PC-3 (cell line): Measurements from ENCODE around the gene WDFY1. TPM values are rescaled to one million over a fixed set of nuclear protein-coding genes. Genes with fewer than 3 reads are reported as not detected.

Experiments used
- ATAC-seq: fragments of 200-7000 bp; cut with Tn5 transposase; 2 replicates; pipeline ENCODE4 v1.9.1; 2020; ENCODE audit warnings: mild to moderate bottlenecking, moderate library complexity
- BruUV-seq: library from RNA; stranded (reverse); fragments of 400-500 nt; replicated peaks from 2 replicates; lab custom pipeline; 2021; lab: Mats Ljungman, UMichigan
- CTCF ChIA-PET: fragments of 300-600 bp; sonication (Branson Sonifier 250); formaldehyde crosslinking; loops from one replicate; lab custom pipeline; 2022; ENCODE audit warnings: antibody characterized with exemption; lab: Charles Lee
- POLR2A ChIA-PET: fragments of 300-600 bp; sonication (Branson Sonifier 250); formaldehyde crosslinking; loops from one replicate; lab custom pipeline; 2022; ENCODE audit warnings: antibody characterized with exemption; ENCODE audit not compliant: unreplicated experiment; lab: Charles Lee
- DNase-seq: peaks from one replicate; pipeline ENCODE4 v3.0.0-alpha.2; 2015
- H2AFZ ChIP-seq: fragments of 300-600 bp; sonication (generic); 2 replicates; pipeline ENCODE4 v1.6.0; 2016; ENCODE audit warnings: antibody characterized with exemption, low read length
- H3F3A ChIP-seq: fragments of 300-600 bp; sonication (generic); one replicate; pipeline ENCODE4 v1.6.0; 2017; ENCODE audit warnings: antibody characterized with exemption, low read length, control low read depth, mild to moderate bottlenecking; ENCODE audit not compliant: unreplicated experiment
- H3K27ac ChIP-seq: fragments of 300-600 bp; sonication (generic); 2 replicates; pipeline ENCODE4 v1.5.1; 2016; ENCODE audit warnings: mild to moderate bottlenecking, low read length
- H3K27me3 ChIP-seq: fragments of 300-600 bp; sonication (generic); 2 replicates; pipeline ENCODE4 v1.6.1; 2016; ENCODE audit warnings: low read length, mixed read lengths
- H3K36me3 ChIP-seq: fragments of 300-600 bp; sonication (generic); 2 replicates; pipeline ENCODE4 v1.6.1; 2016; ENCODE audit warnings: low read depth, mixed run types, low read length, mixed read lengths
- H3K4me1 ChIP-seq: fragments of 300-600 bp; sonication (generic); 2 replicates; pipeline ENCODE4 v1.5.1; 2016; ENCODE audit warnings: low read length; ENCODE audit not compliant: insufficient read depth
- H3K4me2 ChIP-seq: fragments of 300-600 bp; sonication (generic); 2 replicates; pipeline ENCODE4 v1.6.0; 2016; ENCODE audit warnings: low read length
- H3K4me3 ChIP-seq: fragments of 300-600 bp; sonication (generic); 2 replicates; pipeline ENCODE4 v1.5.1; 2016; ENCODE audit warnings: mild to moderate bottlenecking, low read length, mixed read lengths
- H3K79me2 ChIP-seq: fragments of 300-600 bp; sonication (generic); 2 replicates; pipeline ENCODE4 v1.6.1; 2017; ENCODE audit warnings: low read length, mixed read lengths
- H3K9ac ChIP-seq: fragments of 300-600 bp; sonication (generic); 2 replicates; pipeline ENCODE4 v1.6.0; 2016; ENCODE audit warnings: mild to moderate bottlenecking, low read length
- H3K9me2 ChIP-seq: fragments of 300-600 bp; sonication (generic); replicated peaks from 2 replicates; pipeline ENCODE4 v1.6.1; 2016; ENCODE audit warnings: mixed run types, low read length, mixed read lengths
- H3K9me3 ChIP-seq: fragments of 300-600 bp; sonication (generic); 2 replicates; pipeline ENCODE4 v1.6.1; 2016; ENCODE audit warnings: low read length, mixed read lengths
- H4K20me1 ChIP-seq: fragments of 300-600 bp; sonication (generic); 2 replicates; pipeline ENCODE4 v1.6.1; 2016; ENCODE audit warnings: low read length, mixed read lengths
- EZH2 ChIP-seq: fragments of 300-600 bp; sonication (generic); IDR thresholded peaks from one replicate; pipeline ENCODE4 v1.6.1; 2017; ENCODE audit warnings: antibody characterized with exemption, mild to moderate bottlenecking, low read length; ENCODE audit not compliant: unreplicated experiment
- EZH2phosphoT487 ChIP-seq: fragments of 300-600 bp; sonication (generic); IDR thresholded peaks from 2 replicates; pipeline ENCODE4 v1.6.1; 2018; ENCODE audit warnings: mild to moderate bottlenecking, antibody characterized with exemption, low read length, borderline replicate concordance
- intact Hi-C: fragments of 100-400 bp; cut with micrococcal nuclease; formaldehyde crosslinking; loops from 2 replicates; pipeline ENCODE4 v1.9.0; 2023
- total RNA-seq: library from RNA; depleted of rRNA; stranded (reverse); fragments of >200 nt; gene quantifications from 2 replicates; pipeline ENCODE4 v1.2.3, GENCODE V29; 2014
- TF ChIP-seq, protein P1 (sequence below): fragments of 300-600 bp; sonication (generic); conservative IDR thresholded peaks from 2 replicates; pipeline ENCODE4 v1.5.1; 2017; ENCODE audit warnings: antibody characterized with exemption, low read depth, mild to moderate bottlenecking, low read length

The WDFY1 gene
- total RNA-seq, 1 experiment from 2014 or later: 47.7 TPM

DNA sequence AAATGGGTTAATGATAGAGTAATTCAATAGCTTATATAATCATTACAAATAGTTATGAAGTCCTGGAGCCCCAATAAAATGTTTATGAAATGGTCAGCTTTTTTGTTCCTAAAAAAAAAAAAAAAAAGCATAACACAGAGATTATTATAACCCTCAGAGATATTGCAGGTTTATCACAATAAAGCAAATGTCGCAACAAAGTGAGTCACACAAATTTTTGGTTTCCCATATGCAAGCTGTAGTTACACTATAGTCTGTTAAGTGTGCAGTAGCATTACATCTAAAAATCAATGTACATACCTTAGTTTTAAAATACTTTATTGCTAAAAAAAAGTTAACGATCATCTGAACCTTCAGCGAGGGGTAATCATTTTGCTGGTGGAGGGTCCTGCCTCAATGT is 20.0 kb downstream of the WDFY1 start:
- Histone ChIP-seq H3K4me2 (no peak overlapping the region), H3K27me3 (no peaks in the 10 kb centered on the region), H3K4me1 (peaks cover 7% of the 10 kb centered on the region; the same call in 1 of the 2 replicates), H3F3A (no peaks in the 10 kb centered on the region), H3K9ac (no peak overlapping the region), H3K79me2 (peaks cover 86% of the 10 kb centered on the region), H3K4me3 (no peak overlapping the region), H3K36me3 (peaks cover 5% of the 10 kb centered on the region), H4K20me1 (no peaks in the 10 kb centered on the region; the same call in 1 of the 2 replicates), H3K9me3 (no peaks in the 10 kb centered on the region), H3K27ac (no peak overlapping the region), H2AFZ (no peak overlapping the region), H3K9me2 (no peaks in the 10 kb centered on the region)
- ChIA-PET POLR2A (no interaction called here), CTCF (interaction anchor here (0.6 to 0.7 kb wide), 2 partner anchors 89 to 726 kb away, joined by 5 read pairs; no protein-coding TSS in a partner anchor)
- TF ChIP-seq EZH2: no peak
- DNase-seq (peak; percentile 65), ATAC-seq (0 out of 2 replicates have a peak, but pooled peaks have one; percentile 39)
- intact Hi-C loops: no loop called here
- no TSS peak for BruUV-seq

DNA sequence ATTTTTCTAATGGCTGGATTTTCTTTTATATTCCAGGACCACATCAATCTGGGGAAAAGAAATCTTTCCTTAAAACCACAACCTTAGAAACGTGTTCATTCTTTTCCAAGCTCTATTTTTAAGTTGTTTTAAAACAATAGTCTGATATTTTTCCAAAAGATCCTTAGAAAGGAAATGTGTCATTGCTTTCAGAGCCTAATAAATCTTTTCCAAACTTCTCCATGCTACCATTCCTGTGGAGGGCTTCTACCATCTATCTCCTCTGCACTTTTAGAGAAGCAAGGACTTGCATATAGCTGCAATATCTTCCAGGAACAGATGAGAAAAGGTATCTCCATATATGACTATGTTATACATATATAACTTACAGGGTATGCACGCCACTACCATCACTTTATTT is 21.2 kb downstream of the WDFY1 start:
- peaks cover 5% of the 10 kb centered on the region for H3K36me3 ChIP-seq
- no TSS peak for BruUV-seq
- CTCF ChIA-PET: interaction anchor here (0.7 kb wide), 1 partner anchor 19 kb away, joined by 3 read pairs; no protein-coding TSS in a partner anchor
- intact Hi-C loops: no loop called here
- no peak overlapping the region for H3K4me2 ChIP-seq
- ATAC-seq (peak; percentile 37; the same call in 1 of the 2 replicates), DNase-seq (no peak)
- peaks cover 7% of the 10 kb centered on the region; the same call in 1 of the 2 replicates for H3K4me1 ChIP-seq
- no peak overlapping the region for H3K27ac ChIP-seq
- no peaks in the 10 kb centered on the region for H3K9me2 ChIP-seq
- H2AFZ ChIP-seq: no peak overlapping the region
- POLR2A ChIA-PET: no interaction called here
- peaks cover 90% of the 10 kb centered on the region for H3K79me2 ChIP-seq
- H3F3A ChIP-seq: no peaks in the 10 kb centered on the region
- H3K27me3 ChIP-seq: no peaks in the 10 kb centered on the region
- no peaks in the 10 kb centered on the region for H3K9me3 ChIP-seq
- H4K20me1 ChIP-seq: no peaks in the 10 kb centered on the region; the same call in 1 of the 2 replicates
- TF ChIP-seq EZH2phosphoT487 (no peak), EZH2 (no peak)
- TF ChIP-seq, protein P1, sequence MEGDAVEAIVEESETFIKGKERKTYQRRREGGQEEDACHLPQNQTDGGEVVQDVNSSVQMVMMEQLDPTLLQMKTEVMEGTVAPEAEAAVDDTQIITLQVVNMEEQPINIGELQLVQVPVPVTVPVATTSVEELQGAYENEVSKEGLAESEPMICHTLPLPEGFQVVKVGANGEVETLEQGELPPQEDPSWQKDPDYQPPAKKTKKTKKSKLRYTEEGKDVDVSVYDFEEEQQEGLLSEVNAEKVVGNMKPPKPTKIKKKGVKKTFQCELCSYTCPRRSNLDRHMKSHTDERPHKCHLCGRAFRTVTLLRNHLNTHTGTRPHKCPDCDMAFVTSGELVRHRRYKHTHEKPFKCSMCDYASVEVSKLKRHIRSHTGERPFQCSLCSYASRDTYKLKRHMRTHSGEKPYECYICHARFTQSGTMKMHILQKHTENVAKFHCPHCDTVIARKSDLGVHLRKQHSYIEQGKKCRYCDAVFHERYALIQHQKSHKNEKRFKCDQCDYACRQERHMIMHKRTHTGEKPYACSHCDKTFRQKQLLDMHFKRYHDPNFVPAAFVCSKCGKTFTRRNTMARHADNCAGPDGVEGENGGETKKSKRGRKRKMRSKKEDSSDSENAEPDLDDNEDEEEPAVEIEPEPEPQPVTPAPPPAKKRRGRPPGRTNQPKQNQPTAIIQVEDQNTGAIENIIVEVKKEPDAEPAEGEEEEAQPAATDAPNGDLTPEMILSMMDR: no peak
- no peak overlapping the region for H3K4me3 ChIP-seq
- H3K9ac ChIP-seq: no peak overlapping the region

DNA sequence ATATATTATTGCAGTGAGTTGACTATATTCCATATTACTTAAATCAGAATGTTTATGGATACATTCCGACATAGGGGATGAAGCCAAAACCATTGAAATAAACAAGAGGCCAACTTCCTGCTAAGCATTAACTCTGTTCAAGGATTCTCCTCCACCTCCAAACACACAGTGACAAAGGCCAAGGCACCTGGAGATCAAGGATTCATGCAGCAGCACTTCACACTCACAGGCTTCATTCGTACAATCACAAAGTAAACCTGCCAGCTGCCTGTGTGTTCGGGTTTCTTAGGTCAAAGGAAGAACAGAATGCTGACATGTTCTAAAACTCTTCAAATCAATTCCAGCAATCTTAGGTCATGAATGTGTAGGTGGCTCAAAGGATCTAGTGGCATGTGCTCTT is 22.8 kb downstream of the WDFY1 start:
- Histone ChIP-seq H2AFZ (no peak overlapping the region), H4K20me1 (no peaks in the 10 kb centered on the region; the same call in 1 of the 2 replicates), H3K9ac (no peak overlapping the region), H3K27ac (no peak overlapping the region), H3K9me3 (no peaks in the 10 kb centered on the region), H3K36me3 (peaks cover 5% of the 10 kb centered on the region), H3K9me2 (no peaks in the 10 kb centered on the region), H3K27me3 (no peaks in the 10 kb centered on the region), H3K4me3 (no peak overlapping the region), H3K4me2 (no peak overlapping the region), H3K79me2 (peaks cover 80% of the 10 kb centered on the region), H3K4me1 (peaks cover 7% of the 10 kb centered on the region; the same call in 1 of the 2 replicates), H3F3A (no peaks in the 10 kb centered on the region)
- intact Hi-C loops: no loop called here
- ChIA-PET CTCF (no interaction called here), POLR2A (no interaction called here)
- DNase-seq: no peak
- BruUV-seq: no TSS peak
- no peak for ATAC-seq
- no peak for TF ChIP-seq EZH2phosphoT487
- TF ChIP-seq EZH2: no peak
- TF ChIP-seq, protein P1: no peak
